HepG2 (cell line): ENCODE measurements around the gene CTSA.
A peak's percentile ranks its signal among the peaks of the same experiment; 100 is the strongest.

Source experiments
- CTCF ChIP-seq: sonication (generic); formaldehyde crosslinking; IDR thresholded peaks from 2 replicates; pipeline ENCODE4 v1.5.0; 2020; ENCODE audit warnings: mild to moderate bottlenecking, missing genetic modification reagents, moderate library complexity
- POLR2A ChIP-seq, 2 experiments: IDR thresholded peaks; 2 replicates each; pipeline ENCODE4 v1.6.1; 2011; ENCODE audit warnings: low read depth in 2 of 2, low read length in 2 of 2, mild to moderate bottlenecking in 1 of 2, moderate library complexity in 1 of 2; ENCODE audit not compliant: insufficient read depth in 1 of 2
- TOE1 ChIP-seq: sonication (generic); formaldehyde crosslinking; IDR thresholded peaks from 2 replicates; pipeline ENCODE4 v1.4.0; 2020; ENCODE audit warnings: mild to moderate bottlenecking, missing genetic modification reagents
- ZNF501 ChIP-seq: sonication (generic); formaldehyde crosslinking; IDR thresholded peaks from 2 replicates; pipeline ENCODE4 v1.5.1; 2020; ENCODE audit warnings: mild to moderate bottlenecking, moderate library complexity, missing genetic modification reagents

DNA sequence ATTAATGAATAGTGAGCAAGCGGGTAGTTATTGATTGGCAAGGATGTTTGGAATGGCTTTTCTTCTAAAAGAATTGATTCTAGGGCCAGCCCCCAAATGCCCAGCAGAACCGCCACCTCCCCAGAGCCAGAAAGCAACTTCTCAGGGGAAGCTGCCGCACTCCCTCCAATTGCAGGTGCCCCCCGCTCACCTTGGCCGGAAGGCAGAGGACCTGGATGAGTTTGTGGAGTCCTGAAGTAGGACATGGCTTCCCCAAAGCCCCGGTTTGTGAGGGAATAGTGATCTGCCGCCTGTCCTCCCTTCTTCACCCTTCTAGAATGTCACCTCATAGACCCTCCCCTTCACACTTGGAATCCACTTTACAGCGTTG lies 3.8 kb upstream of the CTSA start, which contains the start of gene SPATA25:
- TF ChIP-seq POLR2A (IDR thresholded peaks at IDR 0.05; ENCODE audit: insufficient read depth in 1 of 2, low read depth in 2 of 2, low read length in 2 of 2) (peak in 1 of 2 experiments; percentile 24; a peak in 2 of 4 replicates), ZNF501 (no peak), TOE1 (CRISPR knock-in tag) (no peak), CTCF (no peak)
